Motor neuron (in vitro differentiated cells): ENCODE data around the gene GDNF. TPM values are rescaled to one million over a fixed set of nuclear protein-coding genes. Genes with fewer than 3 reads are reported as not detected.

Experiments used
- ATAC-seq, 8 experiments: fragments of 200-7000 bp; cut with Tn5 transposase; replicated peaks in 6 of 8; 2 replicates each; pipeline ENCODE4 v1.8.0; 2021; ENCODE audit warnings: mild to moderate bottlenecking in 8 of 8, moderate library complexity in 8 of 8
- H3K27ac ChIP-seq, 2 donors: fragments of 250-450 bp; sonication (Bioruptor Pico); 2 replicates each; pipeline ENCODE4 v1.9.0; 2021; ENCODE audit warnings: antibody characterized with exemption in 2 of 2, mild to moderate bottlenecking in 2 of 2, moderate library complexity in 1 of 2
- H3K4me1 ChIP-seq, 2 donors: fragments of 250-450 bp; sonication (Bioruptor Pico); replicated peaks in 1 of 2; 2 replicates each; pipeline ENCODE4 v1.6.1; 2021; ENCODE audit warnings: antibody characterized with exemption in 2 of 2, mild to moderate bottlenecking in 2 of 2, moderate library complexity in 1 of 2
- H3K4me3 ChIP-seq, 5 donors: fragments of 250-450 bp; sonication (Bioruptor Pico); 2 replicates each; pipeline ENCODE4 v1.9.0; 2021; ENCODE audit warnings: antibody characterized with exemption in 5 of 5, mild to moderate bottlenecking in 5 of 5, moderate library complexity in 4 of 5
- WGBS, 10 experiments: fragments of 450-650 bp; shearing (Covaris generic); methylation state at CpG; one replicate each; pipeline ENCODE4 v1.0.0; 2022; 5-methylcytosine and 5-hydroxymethylcytosine counted together
- in situ Hi-C, 9 experiments: fragments of 400-800 bp; cut with MboI; loops; one replicate each; pipeline ENCODE4 v1.15.0; 2021; ENCODE audit warnings: low sequenced_read_pairs in 9 of 9, low pct_unique_long_range_greater_than_20kb in 2 of 9; ENCODE audit not compliant: unreplicated experiment in 9 of 9
- total RNA-seq, 8 experiments: library from RNA; unstranded; fragments of 300-600 nt; gene quantifications; 2 replicates each; pipeline versions ENCODE4 v1.2.3 to v1.2.4, GENCODE V29; 2022

The GDNF gene
- total RNA-seq, 8 experiments from 2014 or later: 0.21 to 2.3 (median 0.56) TPM

DNA sequence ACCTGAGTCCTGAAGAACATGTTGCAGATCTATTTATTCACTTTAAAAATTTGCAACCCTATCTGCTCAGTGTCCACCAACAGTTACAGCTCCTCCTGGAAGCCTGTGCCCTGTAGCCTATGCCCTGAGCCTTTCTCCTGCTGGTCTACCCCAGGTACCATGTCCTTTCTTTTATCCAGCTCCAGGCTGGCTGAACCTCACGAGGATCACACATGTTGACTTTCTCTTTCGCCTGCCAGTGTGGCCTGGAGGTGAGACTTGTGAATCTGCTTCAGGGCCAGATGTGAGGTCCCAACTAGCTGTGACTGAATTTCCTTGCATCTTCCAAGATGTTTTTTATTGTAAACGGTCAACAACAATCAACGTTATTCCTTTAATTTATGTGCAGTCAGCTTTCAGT, 70.7 kb downstream of the GDNF start:
- WGBS, 10 experiments: 14 to 100% (median 68%) methylated on average over 1 to 4 of the region's 4 CpGs; no CpG with 5 or more reads in 1 of the 10 experiments
- Histone ChIP-seq H3K4me3 (no peak overlapping the region), H3K4me1 (no peaks in the 10 kb centered on the region), H3K27ac (no peak overlapping the region)
- in situ Hi-C loops: no loop called here
- ATAC-seq: no peak

DNA sequence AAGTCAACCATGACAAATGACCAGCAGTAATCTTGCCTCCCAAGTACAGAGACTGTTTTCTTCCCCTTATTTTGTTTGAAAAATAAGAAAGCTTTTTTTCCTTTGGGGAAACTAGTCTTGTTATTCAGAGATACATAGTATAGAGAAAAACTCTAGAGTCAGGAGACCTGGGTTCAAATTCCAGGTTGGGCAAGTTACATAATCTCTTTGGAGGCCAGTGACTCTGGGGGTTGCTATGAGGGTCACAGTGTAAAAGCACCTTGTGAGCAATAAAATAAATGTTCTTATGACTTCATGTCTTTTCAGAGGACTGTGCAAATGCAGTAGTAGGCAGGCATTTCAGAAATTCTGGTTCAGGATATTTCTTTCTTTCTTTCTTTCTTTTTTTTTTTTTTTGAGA, 71.5 kb downstream of the GDNF start:
- ATAC-seq: no peak
- Histone ChIP-seq H3K27ac (no peak overlapping the region), H3K4me3 (no peak overlapping the region), H3K4me1 (no peaks in the 10 kb centered on the region)
- in situ Hi-C loops: no loop called here

DNA sequence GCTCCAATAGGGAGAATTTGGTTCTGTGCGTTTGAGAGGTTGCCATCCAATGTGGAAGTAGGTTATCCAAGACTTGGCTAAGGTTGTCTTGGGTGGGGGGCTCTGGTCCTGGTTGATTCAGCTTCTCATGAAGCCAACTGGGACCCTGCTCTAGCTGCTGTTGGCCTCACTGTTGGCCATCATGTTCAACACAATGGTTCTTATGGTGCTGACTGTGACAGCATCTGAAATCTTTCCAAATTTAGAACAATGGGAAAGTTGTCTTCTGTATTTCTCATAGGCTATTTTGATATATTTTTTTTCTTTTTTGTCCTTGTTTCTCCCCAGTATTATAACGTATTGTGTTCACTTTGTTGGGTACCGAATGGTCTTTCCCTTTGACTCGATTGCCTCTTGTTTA, 71.9 kb downstream of the GDNF start:
- Histone ChIP-seq H3K4me3 (no peak overlapping the region), H3K27ac (no peak overlapping the region), H3K4me1 (no peaks in the 10 kb centered on the region)
- WGBS, 10 experiments: 67 to 100% (median 84%) methylated on average over 1 to 4 of the region's 4 CpGs
- in situ Hi-C loops: no loop called here
- no peak for ATAC-seq

DNA sequence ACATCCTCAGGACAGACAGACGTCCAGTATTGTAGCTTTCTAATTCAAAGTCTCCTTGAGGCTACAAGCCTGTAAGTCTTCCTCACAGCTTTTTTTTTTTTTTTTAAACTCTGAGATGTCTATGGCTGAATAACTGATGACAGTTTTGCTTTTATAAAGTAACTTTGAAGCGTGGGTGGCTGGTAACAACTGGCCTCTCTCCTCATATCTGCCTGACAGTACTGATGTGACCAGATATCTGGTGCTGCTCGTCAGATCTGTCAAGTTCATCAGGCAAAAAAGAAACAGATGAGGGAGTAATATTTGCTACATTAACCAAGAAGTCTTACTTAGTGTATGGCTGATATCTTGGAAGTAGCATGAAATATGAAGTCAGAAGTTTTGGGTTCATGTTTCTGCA, 72.6 kb downstream of the GDNF start:
- Histone ChIP-seq H3K4me1 (no peaks in the 10 kb centered on the region), H3K4me3 (no peak overlapping the region), H3K27ac (no peak overlapping the region)
- WGBS, 10 experiments: 53 to 90% (median 82%) methylated on average over 1 to 3 of the region's 3 CpGs; no CpG with 5 or more reads in 2 of the 10 experiments
- no peak for ATAC-seq
- in situ Hi-C loops: no loop called here
